EH (cell line): ENCODE data around the gene TNS1.
A peak's percentile ranks its signal among the peaks of the same experiment; 100 is the strongest.

Experiments
- DNase-seq: peaks from one replicate; pipeline ENCODE4 v3.0.0-alpha.2; 2015; ENCODE audit warnings: low read depth

TNS1 gene

DNA sequence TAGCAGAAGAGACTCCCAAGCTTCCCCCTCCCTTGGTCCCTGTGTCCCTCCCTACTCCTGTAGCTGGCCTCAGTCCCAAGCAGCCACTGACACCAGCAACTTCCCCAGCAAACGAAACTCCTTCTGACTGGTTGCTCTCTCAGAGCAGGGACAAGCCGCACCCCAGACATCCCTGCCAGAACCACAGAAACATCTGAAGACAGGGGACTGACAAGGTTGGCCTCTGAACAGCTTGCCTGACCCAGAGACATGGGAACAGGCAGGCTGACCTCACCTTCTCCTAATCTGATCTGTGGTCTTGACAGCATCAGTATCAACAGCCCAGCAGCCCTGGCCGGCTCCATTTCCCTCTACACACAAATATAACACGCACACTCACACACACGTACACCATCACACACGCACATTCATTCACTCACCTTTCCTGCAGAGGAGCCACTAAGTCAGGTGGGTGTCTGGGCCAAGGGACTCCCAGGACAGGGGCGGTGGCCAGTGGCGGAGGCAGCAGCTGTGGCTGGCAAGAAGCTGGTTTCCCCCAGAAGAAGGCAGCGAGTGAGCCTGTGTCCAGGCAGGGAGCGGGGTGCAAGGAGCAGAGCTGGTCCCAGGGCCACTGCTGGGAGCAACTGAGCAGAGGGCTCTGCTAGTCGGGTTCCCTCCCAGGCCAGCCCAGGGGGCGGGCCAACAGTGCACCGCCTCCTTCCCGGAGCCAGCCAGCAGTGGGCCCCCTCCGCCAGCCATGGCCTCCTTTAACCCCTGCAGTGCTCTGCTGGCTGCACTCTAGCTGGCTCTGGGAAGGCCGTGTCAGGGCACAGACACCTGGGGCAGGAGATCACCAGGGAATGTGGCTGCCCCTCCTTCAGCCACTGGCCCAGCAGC is 59.1 kb downstream of the TNS1 start:
- peak; percentile 85 for DNase-seq

DNA sequence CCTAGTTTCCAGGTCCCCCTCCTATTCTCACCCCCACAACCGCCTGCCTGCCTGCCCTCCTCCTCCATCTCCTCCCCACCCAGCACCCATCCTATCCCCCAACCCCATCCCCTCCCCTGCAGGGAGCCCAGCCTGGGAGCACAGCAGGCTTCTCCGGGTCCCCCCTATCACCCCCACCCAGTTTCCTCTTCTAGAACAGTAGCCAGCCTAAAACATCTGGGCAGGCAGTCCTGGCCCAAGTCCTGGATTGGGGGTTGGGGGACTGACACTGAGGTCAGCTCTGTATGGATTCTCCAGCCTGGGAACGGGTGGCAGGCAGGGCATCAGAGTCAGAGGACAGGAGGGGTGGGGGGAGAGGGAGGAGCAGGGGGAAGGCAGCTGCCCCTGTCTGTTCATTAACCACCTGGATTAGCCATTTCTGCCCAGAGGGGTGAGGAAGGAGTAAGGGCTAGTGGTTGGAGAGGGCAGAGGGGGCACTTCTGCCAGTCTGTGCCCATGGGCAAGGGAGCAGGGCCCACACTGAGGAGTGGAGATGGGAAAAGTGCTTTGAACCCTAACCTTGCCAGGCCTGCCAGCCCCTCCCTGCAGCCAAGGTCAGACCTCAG is 60.0 kb downstream of the TNS1 start:
- DNase-seq = no peak

DNA sequence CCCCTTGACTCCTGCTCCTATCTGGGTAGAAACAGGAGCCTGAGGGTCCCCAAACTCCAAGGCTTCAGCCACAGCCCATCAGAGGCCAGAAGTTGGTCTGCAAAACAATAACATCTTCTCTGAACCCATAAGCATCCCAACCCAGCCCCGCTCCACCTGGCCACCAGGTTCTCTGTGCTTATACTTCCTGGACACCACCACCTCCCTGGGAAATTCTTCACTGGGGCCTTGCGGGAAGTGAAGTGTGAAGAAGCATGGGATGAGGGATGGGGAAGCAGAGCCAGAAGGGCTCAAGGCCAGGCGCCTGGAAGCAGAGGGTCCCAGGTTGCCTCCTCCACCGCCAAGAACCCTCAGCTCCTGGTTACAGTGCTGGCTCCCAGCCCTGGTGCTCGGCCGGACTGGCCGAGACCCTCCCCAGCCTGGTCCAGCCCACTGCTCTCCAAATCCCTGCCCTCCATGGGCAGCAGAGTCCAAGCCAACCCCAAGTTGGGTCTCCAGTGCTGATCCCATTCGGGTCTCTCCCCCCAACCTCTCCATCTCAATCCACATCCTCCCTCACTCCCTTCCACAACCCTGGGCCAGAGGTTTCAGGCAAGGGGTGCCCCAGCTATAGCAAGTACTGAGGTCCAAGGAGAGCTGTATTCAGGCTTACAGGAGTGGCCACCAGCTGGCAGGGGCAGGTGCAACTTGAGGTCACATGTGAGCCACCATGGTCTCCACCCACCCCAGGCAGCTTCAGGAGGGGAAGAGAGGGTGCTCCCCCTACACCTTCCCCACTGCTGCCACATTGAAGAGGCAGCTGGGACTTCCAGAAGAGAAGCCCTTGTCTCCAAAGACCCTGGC is 60.7 kb downstream of the TNS1 start:
- no peak for DNase-seq

DNA sequence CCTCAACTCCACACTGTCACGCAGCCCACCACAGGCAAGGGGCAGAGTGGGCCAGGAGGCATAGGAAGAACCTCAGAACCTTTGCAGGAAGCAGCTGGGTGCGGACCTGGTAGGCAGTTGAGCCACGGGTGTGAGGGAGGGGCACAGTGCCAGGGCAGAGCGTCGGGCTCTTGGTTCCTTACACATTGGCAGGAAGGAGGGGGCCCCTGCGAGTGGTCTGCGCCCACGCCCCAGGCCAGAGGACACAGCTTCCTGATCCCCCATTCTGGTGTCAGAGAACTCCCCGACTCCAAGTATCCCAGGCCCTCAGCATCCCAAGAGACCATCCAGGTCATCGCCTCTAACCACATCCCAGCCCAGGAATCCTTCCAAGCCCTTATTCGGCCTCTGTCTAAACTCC is 61.5 kb downstream of the TNS1 start:
- no peak for DNase-seq

DNA sequence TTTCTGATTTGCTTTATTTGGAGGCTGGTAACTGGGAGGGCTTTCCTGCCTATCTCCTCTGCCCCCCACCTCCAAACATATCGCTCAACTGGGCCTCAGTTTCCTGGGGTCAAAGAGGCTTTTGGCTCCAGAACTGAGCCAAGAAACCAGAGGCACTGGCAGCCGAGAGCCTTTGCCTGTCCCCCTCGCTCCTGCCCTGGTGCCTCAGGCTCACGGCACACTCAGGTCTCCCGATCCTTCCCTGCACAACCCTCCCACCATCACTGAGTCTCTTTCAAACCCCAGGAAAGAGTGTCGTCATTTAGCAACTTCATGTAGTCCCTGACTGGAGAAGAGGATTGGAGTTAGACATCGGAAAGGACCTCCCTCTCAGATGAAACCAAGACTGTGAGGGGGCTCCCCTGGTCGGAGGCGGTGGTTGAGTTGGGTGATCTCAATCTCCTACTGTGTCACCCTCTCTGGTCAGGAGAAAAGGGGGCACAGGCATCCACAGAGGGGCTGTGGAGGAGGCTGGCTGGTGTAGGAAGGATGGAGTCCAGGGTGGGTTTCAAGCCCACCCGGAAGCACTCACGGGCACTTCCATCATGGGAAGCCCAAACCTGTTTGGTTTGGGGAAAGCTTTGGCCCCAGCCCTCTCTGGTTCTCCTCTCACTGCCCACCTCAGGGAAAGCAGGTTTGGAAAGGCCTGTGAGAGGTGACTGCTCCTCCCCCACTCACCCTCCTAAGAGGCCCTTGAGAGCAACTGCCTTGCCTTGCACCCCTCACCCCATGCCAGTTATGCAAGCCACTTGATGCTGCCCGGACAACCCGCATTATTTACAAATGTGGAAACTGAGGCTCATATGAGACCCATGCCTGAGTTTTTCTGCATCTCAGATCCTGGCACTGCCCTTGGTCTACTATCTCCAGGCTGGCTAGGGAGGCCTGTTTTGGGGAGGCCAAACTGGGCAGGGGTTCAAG is 62.3 kb downstream of the TNS1 start:
- DNase-seq = no peak

DNA sequence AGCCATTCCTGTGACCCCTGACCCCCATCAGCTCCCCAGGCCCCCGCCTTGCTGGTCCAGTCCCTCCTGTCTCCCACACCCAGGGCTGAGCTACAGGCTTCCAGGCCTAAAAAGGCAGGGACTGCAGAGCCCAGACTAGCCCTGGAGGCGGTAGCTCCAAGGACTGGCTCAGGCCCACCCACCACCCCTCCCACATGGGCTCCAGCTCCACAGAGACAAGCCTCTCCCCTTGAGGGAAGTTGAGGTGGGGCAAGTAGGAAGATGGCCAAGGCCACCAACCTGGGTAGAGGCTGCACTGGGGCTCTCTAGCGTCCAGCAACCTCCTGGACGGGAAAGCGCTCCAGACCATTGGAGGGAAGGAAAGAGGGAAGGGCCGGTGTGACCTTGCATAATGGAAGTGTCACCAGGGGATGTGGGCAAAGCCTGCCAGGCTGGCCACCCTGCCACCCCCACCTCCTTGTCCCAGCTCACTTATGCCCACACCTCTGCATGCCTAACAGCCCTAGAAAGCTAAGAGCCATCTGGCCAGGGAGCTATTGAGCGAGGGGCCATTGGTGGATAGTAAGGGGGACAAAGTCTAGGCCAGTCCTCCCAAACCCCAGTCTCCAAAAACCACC is 63.1 kb downstream of the TNS1 start:
- DNase-seq = no peak

DNA sequence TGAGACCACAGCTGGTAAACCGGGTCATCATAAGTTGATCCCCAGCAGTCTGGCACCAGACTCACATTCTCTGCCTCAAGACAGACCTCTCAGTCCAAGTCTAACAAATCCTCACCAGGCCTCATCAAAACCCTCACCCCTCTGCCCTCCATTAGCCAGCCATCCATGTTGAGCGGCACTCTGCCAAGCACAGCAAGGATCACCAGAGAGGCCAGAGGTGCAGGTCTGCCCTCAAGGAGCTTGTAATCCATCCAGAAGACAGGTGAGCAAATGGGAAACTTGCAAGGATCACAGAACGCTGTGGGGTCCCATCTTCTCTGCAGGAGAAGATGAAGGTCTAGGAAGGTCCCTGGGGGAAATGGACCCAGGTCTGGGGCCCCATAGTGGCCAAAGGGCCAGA is 63.6 kb downstream of the TNS1 start:
- no peak for DNase-seq

DNA sequence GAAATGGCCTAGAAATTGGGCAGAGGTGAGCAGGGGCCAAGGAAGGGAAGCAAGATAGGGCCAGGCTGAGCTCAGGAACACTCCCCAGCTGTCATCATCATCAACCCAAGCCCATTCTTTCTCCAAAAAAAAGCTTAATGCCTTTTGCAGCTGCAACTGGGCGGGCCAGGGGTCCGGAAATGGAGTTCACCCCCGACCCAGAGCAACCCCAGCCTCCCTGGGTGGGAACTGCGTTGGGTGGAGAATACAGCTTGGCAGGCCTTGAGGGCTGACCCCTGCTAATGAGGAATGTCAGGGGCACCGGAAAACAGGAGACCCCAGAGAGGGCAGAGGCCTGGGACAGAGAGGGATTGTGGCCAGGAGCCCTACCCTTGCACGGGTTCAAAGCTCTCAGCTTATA is 64.8 kb downstream of the TNS1 start:
- no peak for DNase-seq

DNA sequence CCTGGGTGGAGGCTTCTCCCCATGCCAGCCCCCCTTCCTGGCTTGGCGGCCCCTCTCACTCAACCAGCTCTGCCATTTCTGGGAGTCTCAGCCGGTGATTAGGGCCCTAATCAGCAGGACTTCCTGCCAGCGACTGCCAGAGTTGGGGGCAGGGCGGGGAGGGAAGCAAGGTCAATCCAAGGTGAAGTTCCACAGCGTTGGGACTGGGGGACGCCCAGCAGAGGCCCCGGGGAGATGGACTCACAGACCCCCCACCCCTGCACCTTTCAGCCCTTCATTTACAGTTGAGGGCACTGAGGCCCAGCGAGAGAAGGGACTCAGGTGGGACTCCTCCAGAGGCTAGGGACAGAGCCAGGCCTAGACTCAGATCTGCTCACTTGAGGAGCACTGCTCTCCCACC is 65.3 kb downstream of the TNS1 start:
- DNase-seq = peak; percentile 44

DNA sequence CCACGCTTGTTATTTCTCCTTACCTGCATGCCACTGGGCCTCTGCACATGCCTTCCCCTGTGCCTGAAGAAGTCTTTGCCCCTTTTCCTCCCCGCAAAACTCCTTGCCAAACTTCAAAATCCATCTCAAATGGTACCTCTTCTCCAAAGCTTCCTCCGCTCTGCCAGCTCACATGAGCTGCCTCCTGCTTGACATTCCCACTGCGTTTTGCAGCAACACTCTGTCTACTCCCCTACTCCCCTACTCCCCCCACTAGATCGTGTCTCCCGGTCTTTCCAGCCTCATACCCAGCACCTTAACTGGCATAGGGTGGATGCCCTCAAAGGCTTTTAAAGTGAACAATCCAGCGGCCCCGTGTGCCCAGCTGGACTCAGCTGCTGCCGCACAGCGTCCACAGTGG is 65.8 kb downstream of the TNS1 start:
- no peak for DNase-seq

DNA sequence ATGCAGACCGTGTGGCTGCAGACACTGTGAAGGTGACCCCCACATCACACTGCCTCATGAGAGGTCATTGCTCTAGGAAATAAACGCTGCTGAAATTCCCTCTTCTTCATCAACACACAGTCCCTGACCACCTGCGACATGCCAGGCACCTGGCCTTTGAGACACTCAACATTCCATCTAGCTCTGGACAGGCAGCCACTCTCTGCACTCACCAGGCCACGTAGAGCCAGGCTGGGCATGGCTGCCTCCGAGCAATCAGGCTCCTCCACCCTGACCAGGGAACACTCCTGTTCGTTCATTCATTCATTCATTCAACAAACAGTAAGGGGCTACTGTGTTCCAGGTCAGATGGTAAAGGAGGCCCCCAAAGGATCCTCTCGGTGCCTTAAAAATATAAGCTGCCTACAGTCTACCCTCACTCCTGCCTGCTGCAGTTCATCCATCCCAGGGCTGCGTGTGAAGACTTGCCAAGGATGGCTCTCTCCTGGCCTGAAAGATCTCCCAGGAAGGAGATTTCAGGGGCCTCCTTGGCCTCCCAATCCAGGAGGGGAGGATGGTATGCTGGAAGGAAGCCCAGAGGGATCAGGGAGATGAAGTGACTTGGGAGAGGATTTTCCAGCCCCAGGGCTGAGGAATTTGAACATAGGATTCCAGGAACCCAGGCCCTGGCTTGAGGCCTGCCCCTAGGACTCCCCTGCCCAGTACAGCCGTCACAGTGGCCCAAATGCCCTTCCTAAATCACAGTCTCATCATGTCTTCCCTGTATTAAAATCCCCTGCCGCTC is 66.7 kb downstream of the TNS1 start:
- DNase-seq = peak; percentile 96

DNA sequence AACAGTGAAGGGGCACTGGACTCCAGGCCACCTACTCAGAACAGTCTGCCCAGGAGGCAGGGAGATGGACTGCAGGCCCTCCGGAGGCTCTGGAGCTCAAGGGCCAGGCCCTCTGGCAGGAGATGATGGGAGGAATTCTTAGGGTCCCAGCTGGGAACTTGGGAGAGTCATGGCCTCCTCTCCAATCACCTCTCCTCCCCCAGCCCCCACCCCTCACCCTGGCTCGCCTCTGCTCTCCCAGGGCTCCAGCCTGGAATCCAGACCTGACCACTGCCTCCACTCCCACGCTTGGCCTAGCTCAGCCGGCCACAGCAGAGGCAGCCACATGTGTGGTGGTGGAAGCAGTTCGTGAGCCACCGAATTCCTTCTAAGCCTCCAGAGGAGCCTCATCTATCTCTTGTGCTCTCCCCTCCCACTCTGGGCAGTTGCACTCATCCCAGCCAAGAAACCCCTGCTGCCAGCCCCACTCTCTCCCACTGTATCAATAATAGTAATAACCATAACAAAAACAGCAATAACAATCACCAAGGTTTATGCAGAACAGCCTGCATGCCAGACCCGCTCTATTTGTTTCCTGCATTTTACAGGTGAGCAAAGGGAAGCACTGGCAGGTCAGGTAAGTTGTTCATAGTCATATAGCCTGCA is 67.4 kb downstream of the TNS1 start:
- peak; percentile 77 for DNase-seq

DNA sequence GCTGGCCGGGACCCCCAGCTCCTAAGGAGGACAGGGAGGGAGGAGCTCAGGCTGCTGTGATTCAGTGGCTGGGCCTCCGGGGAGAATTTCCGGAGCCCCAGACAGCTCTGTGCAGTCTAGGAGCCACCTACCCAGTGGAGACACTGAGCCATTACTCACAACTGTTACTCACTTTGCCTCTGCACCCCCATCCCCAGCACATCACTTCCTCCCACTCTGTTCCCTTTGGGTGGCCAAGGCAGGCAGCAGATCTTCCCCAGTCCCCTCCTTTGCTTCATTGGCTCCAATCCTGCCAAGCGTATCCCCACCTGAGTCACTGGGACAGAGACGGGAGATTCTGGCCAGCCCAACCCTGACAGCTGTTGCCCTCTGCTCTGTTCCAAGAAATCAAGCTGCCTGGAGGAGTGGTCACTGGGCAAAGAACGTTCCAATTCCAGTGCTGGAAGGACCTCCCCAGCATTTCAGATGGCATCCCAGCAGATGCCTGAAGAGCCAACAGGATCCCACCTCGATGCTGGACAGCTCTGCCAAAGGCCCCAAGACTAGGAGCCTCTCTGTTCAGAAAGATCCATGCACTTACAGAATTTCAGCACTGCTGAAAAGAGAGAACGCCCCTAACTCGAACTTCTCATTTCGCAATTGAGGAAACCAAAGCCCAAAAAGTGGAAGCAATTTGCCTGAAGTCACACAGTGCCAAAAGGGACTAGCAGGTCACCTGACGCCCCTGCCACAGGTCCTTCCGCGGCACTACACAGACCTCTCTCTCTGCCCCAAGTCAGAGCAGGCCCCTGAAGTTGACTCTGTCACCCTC is 68.3 kb downstream of the TNS1 start:
- peak; percentile 98 for DNase-seq

DNA sequence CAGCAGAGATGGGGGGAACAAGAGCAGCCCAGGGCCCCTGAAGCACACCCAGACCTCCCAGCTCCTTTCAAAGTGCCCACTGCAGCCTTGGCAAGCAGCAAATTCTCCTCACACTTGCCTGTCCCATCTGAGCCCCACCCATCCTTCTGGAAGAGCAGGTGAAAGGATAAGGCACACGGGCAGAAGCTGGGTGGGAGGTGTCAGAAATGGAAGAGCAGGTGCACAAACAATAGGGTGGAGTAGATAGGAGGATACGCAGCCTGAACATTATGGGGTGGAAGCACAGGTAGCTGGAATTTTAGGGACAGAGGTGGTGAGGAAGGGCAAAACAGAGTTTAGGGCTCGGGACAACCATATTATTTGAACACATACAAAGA is 69.2 kb downstream of the TNS1 start:
- no peak for DNase-seq

DNA sequence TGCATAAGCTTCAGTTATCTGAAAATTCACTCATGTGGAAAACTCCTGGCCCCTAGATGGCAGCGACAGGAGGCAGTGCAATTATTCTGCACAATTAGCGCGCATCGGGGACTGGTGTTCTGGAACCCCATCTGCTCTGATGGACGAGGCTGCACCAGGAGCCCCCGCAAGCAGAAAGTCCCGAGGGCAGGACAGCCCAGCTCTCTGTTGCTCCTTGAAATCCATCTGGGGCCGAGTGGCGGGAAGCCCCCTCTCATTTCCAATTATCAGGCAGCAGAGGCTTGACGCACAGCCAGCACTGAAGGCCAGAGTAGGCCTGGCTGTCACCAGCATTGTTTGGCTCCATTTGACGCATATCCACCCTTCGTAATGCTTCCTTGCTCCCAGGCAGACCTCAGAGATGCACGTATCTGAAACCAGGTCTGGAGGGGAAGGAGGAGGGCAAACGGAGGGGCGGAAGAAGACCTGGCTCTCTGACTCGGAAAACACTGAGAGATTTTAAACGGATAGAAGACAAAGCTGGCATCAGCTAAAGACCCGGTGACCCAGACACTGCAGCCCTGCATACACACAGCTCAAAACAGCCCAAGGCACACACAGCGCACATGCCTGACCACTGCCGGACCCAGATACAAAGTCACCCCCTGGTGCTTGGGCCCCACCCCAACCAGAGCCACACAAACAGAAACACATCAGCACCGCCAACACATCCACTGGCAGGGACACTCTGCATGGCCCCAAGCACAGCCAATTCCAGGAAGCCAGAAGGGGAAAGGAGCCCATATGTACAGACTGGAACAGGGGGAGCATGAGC is 69.8 kb downstream of the TNS1 start:
- DNase-seq = peak; percentile 70

DNA sequence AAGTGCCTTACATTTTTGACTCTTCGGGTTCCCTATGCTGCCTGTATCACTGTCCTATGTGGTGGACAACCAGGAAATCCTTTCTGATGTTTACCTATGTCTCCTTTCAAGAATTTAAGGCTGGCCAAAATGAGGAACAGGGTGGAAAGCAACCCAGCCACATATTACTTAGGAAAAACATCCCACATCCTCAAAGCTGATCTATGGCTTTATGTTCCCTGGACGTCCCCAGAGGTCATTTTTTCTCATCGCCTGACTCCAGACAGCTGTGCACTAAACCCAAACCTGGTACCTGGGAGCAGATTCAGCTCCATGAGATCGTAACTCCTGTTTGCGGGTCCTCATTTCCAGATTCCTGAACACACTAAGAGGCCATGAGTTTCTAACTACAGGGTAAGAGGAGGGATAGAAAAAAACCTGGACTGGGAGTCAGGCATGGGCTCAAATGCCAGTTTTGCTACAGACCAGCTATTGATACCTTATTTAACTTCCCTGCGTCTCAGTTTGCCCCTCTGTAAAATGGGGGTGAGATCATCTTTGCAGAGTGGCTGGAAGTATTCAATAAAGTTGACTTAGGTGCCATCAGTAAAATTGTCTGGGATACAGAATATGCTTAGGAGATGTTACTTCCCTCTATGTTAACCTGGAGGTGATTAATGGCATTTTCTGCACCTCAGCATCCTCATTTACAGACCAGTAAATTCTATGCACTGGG is 70.8 kb downstream of the TNS1 start:
- no peak for DNase-seq

DNA sequence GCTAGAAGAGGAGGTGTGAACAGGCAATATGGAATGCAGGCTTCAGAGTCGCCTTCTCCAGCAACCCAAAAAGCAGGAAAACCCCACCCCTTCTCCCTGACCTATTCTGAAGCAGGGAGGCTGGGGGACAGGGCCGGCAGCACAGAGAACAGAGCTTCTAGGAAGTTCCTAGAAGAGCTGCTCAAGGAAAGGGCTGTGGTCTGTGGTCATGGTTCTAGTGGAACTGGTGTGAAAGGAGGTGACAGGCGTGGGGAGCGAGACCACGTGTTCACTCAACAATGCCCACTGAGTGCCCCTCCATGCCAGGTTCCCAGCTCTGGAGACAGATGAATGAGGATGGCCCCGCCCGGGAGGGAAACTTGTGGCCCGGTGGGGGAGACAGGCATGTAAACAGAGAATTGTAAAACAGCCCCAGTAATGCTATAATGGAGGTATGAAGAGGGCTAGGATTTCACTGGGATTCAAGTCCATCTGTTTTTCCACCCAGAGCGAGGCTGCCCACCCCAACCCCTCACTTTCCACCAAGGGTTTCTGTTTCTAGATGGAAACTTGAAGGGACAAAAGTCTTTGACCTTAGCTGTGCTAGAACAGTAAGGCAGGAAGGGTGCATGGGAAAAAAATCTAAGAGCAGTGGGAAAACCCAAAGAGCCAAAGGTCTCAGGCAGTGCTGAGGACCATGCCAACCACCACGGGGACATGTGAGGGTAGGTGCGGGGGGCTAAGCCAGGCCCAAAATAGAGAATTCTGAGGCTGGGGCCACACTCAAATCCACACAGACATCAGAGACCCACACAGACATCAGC is 71.8 kb downstream of the TNS1 start:
- DNase-seq = peak; percentile 50
